A549 (cell line): Measurements from ENCODE around the gene FOXO1. TPM values are rescaled to one million over a fixed set of nuclear protein-coding genes. Genes with fewer than 3 reads are reported as not detected.

Experiments
- ATAC-seq, 2 experiments: fragments of 200-7000 bp in 1 of 2; fragments of >200 bp in 1 of 2; cut with Nextera tagmentation in 1 of 2; cut with Tn5 transposase in 1 of 2; 3 replicates each; pipeline versions ENCODE4 v1.8.0 to v1.9.1; 2018 to 2020; ENCODE audit warnings: mild to moderate bottlenecking in 1 of 2, moderate library complexity in 1 of 2
- CTCF ChIA-PET: fragments of 300-600 bp; sonication (Branson Sonifier 250); formaldehyde crosslinking; extraction: SDS; loops from one replicate; lab custom pipeline; 2021; ENCODE audit warnings: antibody characterized with exemption, inconsistent platforms; lab: Yijun Ruan, JAX
- POLR2A ChIA-PET: fragments of 350-600 bp; formaldehyde crosslinking; extraction: SDS; loops from one replicate; lab custom pipeline; 2021; ENCODE audit warnings: antibody characterized with exemption, inconsistent platforms; lab: Yijun Ruan, JAX
- DNase-seq, 2 experiments: peaks; one replicate each; pipeline versions ENCODE4 v3.0.0 to v3.0.0-alpha.2; 2011 to 2016; ENCODE audit warnings: low read depth in 1 of 2, low spot score in 1 of 2
- FAIRE-seq: peaks from 2 replicates; lab custom pipeline; 2011; peaks lifted over from hg19 to GRCh38; lab: Jason Lieb, UNC
- H3K27ac ChIP-seq, 2 experiments: fragments of >200 bp; sonication (Bioruptor Twin); formaldehyde crosslinking; 3 replicates each; pipeline ENCODE4 v1.5.1; 2016 to 2017
- H3K4me1 ChIP-seq: fragments of >200 bp; sonication (Bioruptor Twin); formaldehyde crosslinking; 3 replicates; pipeline ENCODE4 v1.6.1; 2016
- H3K4me2 ChIP-seq: fragments of >200 bp; sonication (Bioruptor Twin); formaldehyde crosslinking; 3 replicates; pipeline ENCODE4 v1.6.1; 2016
- H3K4me3 ChIP-seq: fragments of >200 bp; sonication (Bioruptor Twin); formaldehyde crosslinking; 3 replicates; pipeline ENCODE4 v1.5.1; 2016
- H3K9me3 ChIP-seq: fragments of >200 bp; sonication (Bioruptor Twin); formaldehyde crosslinking; 3 replicates; pipeline ENCODE4 v1.6.1; 2016
- BHLHE40 ChIP-seq: IDR thresholded peaks from 2 replicates; pipeline ENCODE4 v1.6.1; 2012; ENCODE audit warnings: low read depth, low read length, inconsistent platforms
- EHF ChIP-seq: fragments of 250-450 bp; sonication (Bioruptor Pico); IDR thresholded peaks from 2 replicates; pipeline ENCODE4 v1.5.0; 2020; ENCODE audit warnings: mild to moderate bottlenecking
- EP300 ChIP-seq, 2 experiments: fragments of >200 bp; sonication (Bioruptor Twin); formaldehyde crosslinking; IDR thresholded peaks; 2 replicates in 1 of 2; 3 replicates in 1 of 2; pipeline ENCODE4 v1.6.1; 2016 to 2017
- FOSB ChIP-seq: fragments of 250-450 bp; sonication (Bioruptor Pico); IDR thresholded peaks from 2 replicates; pipeline ENCODE4 v1.5.0; 2020; ENCODE audit warnings: mild to moderate bottlenecking, moderate library complexity
- FOSL2 ChIP-seq, 2 experiments: fragments of 450-650 bp in 1 of 2; fragments of >200 bp in 1 of 2; sonication (Bioruptor Twin) in 1 of 2; formaldehyde crosslinking; IDR thresholded peaks; 2 replicates each; pipeline versions ENCODE4 v1.5.0 to v1.6.1; 2016 to 2020; ENCODE audit warnings: mild to moderate bottlenecking in 1 of 2, moderate library complexity in 1 of 2
- HDAC2 ChIP-seq: fragments of 200-600 bp; sonication (generic); IDR thresholded peaks from 2 replicates; pipeline ENCODE4 v1.6.1; 2016
- JUN ChIP-seq, 2 experiments: fragments of >200 bp; sonication (Bioruptor Twin); formaldehyde crosslinking; IDR thresholded peaks; 2 replicates in 1 of 2; 3 replicates in 1 of 2; pipeline ENCODE4 v1.6.1; 2016 to 2017
- KDM5A ChIP-seq: fragments of 200-600 bp; sonication (generic); IDR thresholded peaks from 2 replicates; pipeline ENCODE4 v1.6.1; 2016; ENCODE audit warnings: antibody characterized with exemption, mild to moderate bottlenecking
- MAZ ChIP-seq: fragments of 150-350 bp; IDR thresholded peaks from 2 replicates; pipeline ENCODE4 v1.6.1; 2014; ENCODE audit warnings: antibody characterized with exemption, low read depth, low read length, borderline replicate concordance
- MYC ChIP-seq: IDR thresholded peaks from 2 replicates; pipeline ENCODE4 v1.6.1; 2012; ENCODE audit warnings: mild to moderate bottlenecking, inconsistent platforms, low read length, improper control_type of control experiment, borderline replicate concordance
- NFE2L2 ChIP-seq: fragments of 150-350 bp; conservative IDR thresholded peaks from 2 replicates; pipeline ENCODE4 v1.6.1; 2014; ENCODE audit warnings: low read length
- RCOR1 ChIP-seq: fragments of 150-350 bp; IDR thresholded peaks from 2 replicates; pipeline ENCODE4 v1.6.1; 2014; ENCODE audit warnings: antibody characterized with exemption, low read length, low read depth
- RFX5 ChIP-seq: fragments of 450-650 bp; IDR thresholded peaks from 2 replicates; pipeline ENCODE4 v1.7.1; 2014; ENCODE audit warnings: antibody characterized with exemption, mild to moderate bottlenecking, moderate library complexity
- RNF2 ChIP-seq: fragments of 200-600 bp; sonication (generic); IDR thresholded peaks from 2 replicates; pipeline ENCODE4 v1.6.1; 2016; ENCODE audit warnings: low read depth, mild to moderate bottlenecking, antibody characterized with exemption, moderate library complexity, borderline replicate concordance
- SMC3 ChIP-seq: fragments of >200 bp; sonication (Bioruptor Twin); formaldehyde crosslinking; IDR thresholded peaks from 3 replicates; pipeline ENCODE4 v1.6.1; 2018; ENCODE audit warnings: inconsistent platforms
- SREBF2 ChIP-seq: fragments of 450-650 bp; IDR thresholded peaks from 2 replicates; pipeline ENCODE4 v1.6.1; 2014; ENCODE audit warnings: mild to moderate bottlenecking, moderate library complexity
- TFCP2L1 ChIP-seq: fragments of 250-450 bp; sonication (Bioruptor Pico); IDR thresholded peaks from 2 replicates; pipeline ENCODE4 v1.5.0; 2021; ENCODE audit warnings: mild to moderate bottlenecking
- TP53 ChIP-seq: fragments of 250-450 bp; sonication (Bioruptor Pico); IDR thresholded peaks from 2 replicates; pipeline ENCODE4 v1.5.0; 2021; ENCODE audit warnings: mild to moderate bottlenecking, moderate library complexity
- ZFP36 ChIP-seq: fragments of 450-650 bp; IDR thresholded peaks from 2 replicates; pipeline ENCODE4 v1.6.1; 2014; ENCODE audit warnings: borderline replicate concordance; ENCODE audit not compliant: partially characterized antibody
- ZSCAN20 ChIP-seq: fragments of 250-450 bp; sonication (Bioruptor Pico); IDR thresholded peaks from 2 replicates; pipeline ENCODE4 v1.8.0; 2022; ENCODE audit warnings: mild to moderate bottlenecking, moderate library complexity
- WGBS: methylation state at CpG from one replicate; pipeline ENCODE4 v1.1.6; 2017; ENCODE audit errors: missing lambda C conversion rate; 5-methylcytosine and 5-hydroxymethylcytosine counted together
- polyA plus RNA-seq, 4 experiments: library from polyadenylated mRNA; depleted of rRNA in 3 of 4; stranded (reverse); fragments of >200 nt; fragmentation: RNase III in 1 of 4; extraction: RNeasy Plus Mini Kit Qiagen cat#74134 plus additional on column Dnase treatment in 1 of 4; gene quantifications; 2 replicates in 3 of 4; 3 replicates in 1 of 4; pipeline ENCODE4 v1.2.3, GENCODE V29; 2011 to 2017
- TF ChIP-seq, protein P1 (sequence below): fragments of 150-350 bp; IDR thresholded peaks from 2 replicates; pipeline ENCODE4 v1.6.1; 2014; ENCODE audit warnings: low read depth, mild to moderate bottlenecking, low read length
- TF ChIP-seq, protein P2 (sequence below): fragments of 250-450 bp; sonication (Bioruptor Pico); IDR thresholded peaks from 2 replicates; pipeline ENCODE4 v1.5.0; 2021; ENCODE audit warnings: mild to moderate bottlenecking, moderate library complexity, borderline replicate concordance
- TF ChIP-seq, protein P3 (sequence below): fragments of 200-600 bp; sonication (generic); IDR thresholded peaks from 2 replicates; pipeline ENCODE4 v1.6.1; 2016; ENCODE audit warnings: antibody characterized with exemption, mild to moderate bottlenecking, moderate library complexity

Gene FOXO1
- polyA plus RNA-seq, 2 of the 4 experiments (the other 2 are of a cell fraction): 2.2 to 3.6 TPM

DNA sequence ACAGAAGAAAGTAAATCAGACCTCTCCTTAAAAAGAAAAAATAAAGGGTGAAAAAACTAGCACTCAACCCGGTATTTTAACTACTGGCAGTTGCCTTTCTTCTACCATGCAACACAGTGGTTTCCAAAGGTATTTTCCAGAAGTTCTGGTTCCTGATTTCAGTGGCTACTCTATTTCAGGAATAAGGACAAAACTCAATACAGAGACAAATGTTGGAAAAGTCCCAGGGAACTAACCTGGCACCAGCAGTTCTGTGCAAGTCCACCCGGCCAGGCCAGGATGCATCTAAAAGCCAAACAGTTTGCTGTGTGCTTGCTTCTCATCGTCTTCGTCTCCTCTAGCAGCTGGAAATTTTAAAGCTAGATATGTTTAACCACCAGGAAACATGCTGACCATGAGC is 52.5 kb downstream of the FOXO1 start:
- WGBS: 86% methylated on average over 4 of the region's 4 CpGs
- no peak overlapping the region for H3K4me2 ChIP-seq

DNA sequence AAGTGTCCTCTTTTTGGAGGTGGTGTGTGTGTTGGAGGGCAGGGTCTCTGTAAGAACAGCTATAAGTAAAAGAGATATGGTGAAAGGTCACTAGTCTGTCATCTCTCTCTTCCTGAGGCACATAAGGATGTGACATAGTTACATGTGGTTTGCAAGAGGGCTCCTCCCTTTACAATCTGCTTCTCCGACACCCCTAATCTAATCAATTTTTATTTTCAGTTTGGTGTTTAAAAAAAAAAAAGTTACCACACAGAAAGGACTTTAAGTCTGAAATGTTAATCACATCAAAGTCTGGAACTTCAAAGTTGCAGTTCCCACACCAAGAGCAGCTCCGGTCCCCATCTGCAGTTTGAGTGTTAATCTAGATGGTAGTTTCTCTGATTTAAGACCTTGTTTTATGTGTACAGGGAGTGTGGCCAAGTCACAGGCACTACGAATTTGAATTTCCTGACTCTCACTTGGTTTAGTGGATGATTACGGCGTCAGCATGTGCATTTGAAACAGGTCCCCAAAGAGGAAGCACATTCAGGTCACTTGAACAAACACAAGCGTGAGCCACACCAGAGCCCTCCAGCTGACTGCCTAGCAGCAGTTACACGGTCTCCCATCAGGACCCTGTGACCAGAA is 53.1 kb downstream of the FOXO1 start:
- no peak for TF ChIP-seq BHLHE40
- TF ChIP-seq TP53 (CRISPR knock-in tag): no peak
- TF ChIP-seq HDAC2: no peak
- TF ChIP-seq MYC: no peak
- no peak for TF ChIP-seq JUN (IDR thresholded peaks at IDR 0.05)
- no peak for TF ChIP-seq SREBF2
- no peak for TF ChIP-seq RNF2
- no peak for TF ChIP-seq KDM5A
- TF ChIP-seq TFCP2L1: no peak
- TF ChIP-seq FOSL2 (IDR thresholded peaks at IDR 0.05): no peak
- no peak for TF ChIP-seq FOSL2 (CRISPR knock-in tag; IDR thresholded peaks at IDR 0.05)
- TF ChIP-seq FOSB (CRISPR knock-in tag): no peak
- no peak for TF ChIP-seq MAZ
- no peak for TF ChIP-seq RFX5
- TF ChIP-seq NFE2L2: no peak
- no peak for TF ChIP-seq ZSCAN20
- TF ChIP-seq EP300 (IDR thresholded peaks at IDR 0.05): no peak
- TF ChIP-seq RCOR1: no peak
- no peak for TF ChIP-seq EHF (CRISPR knock-in tag)
- TF ChIP-seq, protein P1, sequence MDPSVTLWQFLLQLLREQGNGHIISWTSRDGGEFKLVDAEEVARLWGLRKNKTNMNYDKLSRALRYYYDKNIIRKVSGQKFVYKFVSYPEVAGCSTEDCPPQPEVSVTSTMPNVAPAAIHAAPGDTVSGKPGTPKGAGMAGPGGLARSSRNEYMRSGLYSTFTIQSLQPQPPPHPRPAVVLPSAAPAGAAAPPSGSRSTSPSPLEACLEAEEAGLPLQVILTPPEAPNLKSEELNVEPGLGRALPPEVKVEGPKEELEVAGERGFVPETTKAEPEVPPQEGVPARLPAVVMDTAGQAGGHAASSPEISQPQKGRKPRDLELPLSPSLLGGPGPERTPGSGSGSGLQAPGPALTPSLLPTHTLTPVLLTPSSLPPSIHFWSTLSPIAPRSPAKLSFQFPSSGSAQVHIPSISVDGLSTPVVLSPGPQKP: no peak
- ATAC-seq: no peak
- no peak overlapping the region for H3K4me2 ChIP-seq
- no peaks in the 10 kb centered on the region for H3K4me1 ChIP-seq
- H3K9me3 ChIP-seq: no peaks in the 10 kb centered on the region
- 93% methylated on average over 7 of the region's 7 CpGs for WGBS
- DNase-seq: no peak
- no peak overlapping the region for H3K4me3 ChIP-seq
- POLR2A ChIA-PET: no interaction called here
- FAIRE-seq: no peak
- no peak overlapping the region for H3K27ac ChIP-seq
- CTCF ChIA-PET: no interaction called here

More for the DNA sequence above, 52.5 kb downstream of the FOXO1 start:
- no peaks in the 10 kb centered on the region for H3K9me3 ChIP-seq
- ATAC-seq (no peak), DNase-seq (no peak), FAIRE-seq (no peak)
- TF ChIP-seq ZFP36 (no peak), EHF (CRISPR knock-in tag) (no peak), SMC3 (no peak)
- TF ChIP-seq, protein P2, sequence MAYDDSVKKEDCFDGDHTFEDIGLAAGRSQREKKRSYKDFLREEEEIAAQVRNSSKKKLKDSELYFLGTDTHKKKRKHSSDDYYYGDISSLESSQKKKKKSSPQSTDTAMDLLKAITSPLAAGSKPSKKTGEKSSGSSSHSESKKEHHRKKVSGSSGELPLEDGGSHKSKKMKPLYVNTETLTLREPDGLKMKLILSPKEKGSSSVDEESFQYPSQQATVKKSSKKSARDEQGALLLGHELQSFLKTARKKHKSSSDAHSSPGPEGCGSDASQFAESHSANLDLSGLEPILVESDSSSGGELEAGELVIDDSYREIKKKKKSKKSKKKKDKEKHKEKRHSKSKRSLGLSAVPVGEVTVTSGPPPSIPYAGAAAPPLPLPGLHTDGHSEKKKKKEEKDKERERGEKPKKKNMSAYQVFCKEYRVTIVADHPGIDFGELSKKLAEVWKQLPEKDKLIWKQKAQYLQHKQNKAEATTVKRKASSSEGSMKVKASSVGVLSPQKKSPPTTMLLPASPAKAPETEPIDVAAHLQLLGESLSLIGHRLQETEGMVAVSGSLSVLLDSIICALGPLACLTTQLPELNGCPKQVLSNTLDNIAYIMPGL (CRISPR knock-in tag): no peak
- TF ChIP-seq, protein P3, sequence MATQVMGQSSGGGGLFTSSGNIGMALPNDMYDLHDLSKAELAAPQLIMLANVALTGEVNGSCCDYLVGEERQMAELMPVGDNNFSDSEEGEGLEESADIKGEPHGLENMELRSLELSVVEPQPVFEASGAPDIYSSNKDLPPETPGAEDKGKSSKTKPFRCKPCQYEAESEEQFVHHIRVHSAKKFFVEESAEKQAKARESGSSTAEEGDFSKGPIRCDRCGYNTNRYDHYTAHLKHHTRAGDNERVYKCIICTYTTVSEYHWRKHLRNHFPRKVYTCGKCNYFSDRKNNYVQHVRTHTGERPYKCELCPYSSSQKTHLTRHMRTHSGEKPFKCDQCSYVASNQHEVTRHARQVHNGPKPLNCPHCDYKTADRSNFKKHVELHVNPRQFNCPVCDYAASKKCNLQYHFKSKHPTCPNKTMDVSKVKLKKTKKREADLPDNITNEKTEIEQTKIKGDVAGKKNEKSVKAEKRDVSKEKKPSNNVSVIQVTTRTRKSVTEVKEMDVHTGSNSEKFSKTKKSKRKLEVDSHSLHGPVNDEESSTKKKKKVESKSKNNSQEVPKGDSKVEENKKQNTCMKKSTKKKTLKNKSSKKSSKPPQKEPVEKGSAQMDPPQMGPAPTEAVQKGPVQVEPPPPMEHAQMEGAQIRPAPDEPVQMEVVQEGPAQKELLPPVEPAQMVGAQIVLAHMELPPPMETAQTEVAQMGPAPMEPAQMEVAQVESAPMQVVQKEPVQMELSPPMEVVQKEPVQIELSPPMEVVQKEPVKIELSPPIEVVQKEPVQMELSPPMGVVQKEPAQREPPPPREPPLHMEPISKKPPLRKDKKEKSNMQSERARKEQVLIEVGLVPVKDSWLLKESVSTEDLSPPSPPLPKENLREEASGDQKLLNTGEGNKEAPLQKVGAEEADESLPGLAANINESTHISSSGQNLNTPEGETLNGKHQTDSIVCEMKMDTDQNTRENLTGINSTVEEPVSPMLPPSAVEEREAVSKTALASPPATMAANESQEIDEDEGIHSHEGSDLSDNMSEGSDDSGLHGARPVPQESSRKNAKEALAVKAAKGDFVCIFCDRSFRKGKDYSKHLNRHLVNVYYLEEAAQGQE: no peak
- no peak overlapping the region for H3K27ac ChIP-seq
- ChIA-PET POLR2A (no interaction called here), CTCF (no interaction called here)
- no peaks in the 10 kb centered on the region for H3K4me1 ChIP-seq
- H3K4me3 ChIP-seq: no peak overlapping the region
